GM23338 (cell line): ENCODE data around the gene ZC3H14. TPM values are rescaled to one million over a fixed set of nuclear protein-coding genes. Genes with fewer than 3 reads are reported as not detected.

Source experiments
- ATAC-seq: fragments of 200-7000 bp; cut with Tn5 transposase; 3 replicates; pipeline ENCODE4 v1.9.1; 2020
- DNase-seq: peaks from one replicate; pipeline ENCODE4 v3.0.0-alpha.2; 2015; ENCODE audit warnings: low spot score
- H2AFZ ChIP-seq: fragments of 200-600 bp; sonication (generic); 2 replicates; pipeline ENCODE4 v1.8.0; 2016; ENCODE audit warnings: antibody characterized with exemption, mild to moderate bottlenecking, moderate library complexity
- H3F3A ChIP-seq: fragments of 200-600 bp; sonication (generic); replicated peaks from 2 replicates; pipeline ENCODE4 v1.8.0; 2017; ENCODE audit warnings: antibody characterized with exemption, mixed run types, low read depth
- H3K27ac ChIP-seq: fragments of 200-600 bp; sonication (generic); 2 replicates; pipeline ENCODE4 v1.6.1; 2016; ENCODE audit warnings: low read depth
- H3K27me3 ChIP-seq: fragments of 200-600 bp; sonication (generic); 2 replicates; pipeline ENCODE4 v1.8.0; 2016; ENCODE audit warnings: mild to moderate bottlenecking, mixed run types, moderate library complexity; ENCODE audit not compliant: insufficient read depth
- H3K36me3 ChIP-seq: fragments of 200-600 bp; sonication (generic); 2 replicates; pipeline ENCODE4 v1.8.0; 2016; ENCODE audit warnings: mild to moderate bottlenecking; ENCODE audit not compliant: insufficient read depth
- H3K4me1 ChIP-seq: fragments of 200-600 bp; sonication (generic); 2 replicates; pipeline ENCODE4 v1.8.0; 2016; ENCODE audit warnings: mild to moderate bottlenecking, moderate library complexity; ENCODE audit not compliant: insufficient read depth
- H3K4me2 ChIP-seq: fragments of 200-600 bp; sonication (generic); 2 replicates; pipeline ENCODE4 v1.7.1; 2017; ENCODE audit warnings: mixed run types
- H3K4me3 ChIP-seq: fragments of 200-600 bp; sonication (generic); 2 replicates; pipeline ENCODE4 v1.6.1; 2016; ENCODE audit warnings: mixed run types
- H3K79me2 ChIP-seq: fragments of 200-600 bp; sonication (generic); replicated peaks from 2 replicates; pipeline ENCODE4 v1.8.0; 2017; ENCODE audit warnings: mild to moderate bottlenecking; ENCODE audit not compliant: insufficient read depth
- H3K9me2 ChIP-seq: fragments of 200-600 bp; sonication (generic); 2 replicates; pipeline ENCODE4 v1.8.0; 2017; ENCODE audit not compliant: insufficient read depth
- H4K20me1 ChIP-seq: fragments of 200-600 bp; sonication (generic); replicated peaks from 2 replicates; pipeline ENCODE4 v1.8.0; 2017; ENCODE audit warnings: mild to moderate bottlenecking; ENCODE audit not compliant: insufficient read depth
- H3K27ac Mint-ChIP-seq: 2 replicates; pipeline ENCODE4 v1.8.0; 2020; ENCODE audit warnings: inconsistent platforms, mild to moderate bottlenecking, moderate library complexity, mixed read lengths
- H3K27me3 Mint-ChIP-seq: 3 replicates; pipeline ENCODE4 v1.8.0; 2022; ENCODE audit warnings: low read depth, mild to moderate bottlenecking, moderate library complexity, mixed read lengths, inconsistent platforms; ENCODE audit not compliant: insufficient read depth, poor library complexity
- H3K36me3 Mint-ChIP-seq: 3 replicates; pipeline ENCODE4 v1.8.0; 2021; ENCODE audit warnings: low read depth, mild to moderate bottlenecking, inconsistent platforms, moderate library complexity, mixed read lengths
- H3K4me1 Mint-ChIP-seq: 3 replicates; pipeline ENCODE4 v1.8.0; 2020; ENCODE audit warnings: mild to moderate bottlenecking, inconsistent platforms, mixed read lengths
- H3K4me3 Mint-ChIP-seq: 3 replicates; pipeline ENCODE4 v1.8.0; 2021; ENCODE audit warnings: moderate library complexity, mild to moderate bottlenecking, inconsistent platforms, mixed read lengths
- H3K9me3 Mint-ChIP-seq: 3 replicates; pipeline ENCODE4 v1.8.0; 2020; ENCODE audit warnings: moderate library complexity, mild to moderate bottlenecking, inconsistent platforms, mixed read lengths
- CREB1 ChIP-seq: fragments of 250-450 bp; sonication (Bioruptor Pico); IDR thresholded peaks from 2 replicates; pipeline ENCODE4 v1.5.0; 2020; ENCODE audit warnings: low read depth, mild to moderate bottlenecking, moderate library complexity
- EZH2 ChIP-seq: fragments of 200-600 bp; sonication (generic); IDR thresholded peaks from one replicate; pipeline ENCODE4 v1.8.0; 2017; ENCODE audit warnings: antibody characterized with exemption, mild to moderate bottlenecking, low read depth; ENCODE audit not compliant: unreplicated experiment
- EZH2phosphoT487 ChIP-seq: fragments of 200-600 bp; sonication (generic); IDR thresholded peaks from one replicate; pipeline ENCODE4 v1.8.1; 2018; ENCODE audit warnings: antibody characterized with exemption; ENCODE audit not compliant: unreplicated experiment
- JUNB ChIP-seq: IDR thresholded peaks from one replicate; pipeline ENCODE4 v1.6.1; 2016; ENCODE audit warnings: antibody characterized with exemption; ENCODE audit not compliant: unreplicated experiment
- NANOG ChIP-seq: IDR thresholded peaks from 2 replicates; pipeline ENCODE4 v1.6.1; 2016; ENCODE audit warnings: antibody characterized with exemption, borderline replicate concordance
- POLR2AphosphoS5 ChIP-seq: IDR thresholded peaks from 2 replicates; pipeline ENCODE4 v1.6.1; 2016; ENCODE audit warnings: antibody characterized with exemption, low read depth
- STAT1 ChIP-seq: IDR thresholded peaks from one replicate; pipeline ENCODE4 v1.6.1; 2016; ENCODE audit warnings: antibody characterized with exemption; ENCODE audit not compliant: unreplicated experiment
- ZNF114 ChIP-seq: fragments of 250-450 bp; sonication (Bioruptor Pico); IDR thresholded peaks from 2 replicates; pipeline ENCODE4 v1.5.0; 2020; ENCODE audit warnings: mild to moderate bottlenecking, moderate library complexity
- ZNF331 ChIP-seq: fragments of 250-450 bp; sonication (Bioruptor Pico); IDR thresholded peaks from 2 replicates; pipeline ENCODE4 v1.5.0; 2020; ENCODE audit warnings: low read depth, mild to moderate bottlenecking, moderate library complexity
- polyA plus RNA-seq: library from polyadenylated mRNA; unstranded; fragments of >200 nt; fragmentation: Nextera tagmentation; extraction: Ambion mirVana; gene quantifications from 2 replicates; pipeline ENCODE4 v1.2.1, GENCODE V29; 2016
- total RNA-seq: library from RNA; depleted of rRNA; stranded (reverse); fragments of >200 nt; shearing (Covaris generic); gene quantifications from 2 replicates; pipeline ENCODE4 v1.2.3, GENCODE V29; 2014
- TF ChIP-seq, protein P1 (sequence below), 2 experiments: fragments of 200-600 bp in 1 of 2; sonication (generic) in 1 of 2; conservative IDR thresholded peaks; 2 replicates each; pipeline versions ENCODE4 v1.5.1 to v1.6.1; 2016 to 2017; ENCODE audit warnings: antibody characterized with exemption in 2 of 2, low read depth in 2 of 2, mild to moderate bottlenecking in 2 of 2, moderate library complexity in 1 of 2
- TF ChIP-seq, protein P2 (sequence below): fragments of 250-450 bp; sonication (Bioruptor Pico); IDR thresholded peaks from 2 replicates; pipeline ENCODE4 v1.5.0; 2020; ENCODE audit warnings: mild to moderate bottlenecking, moderate library complexity
- TF ChIP-seq, protein P3 (sequence below): IDR thresholded peaks from 2 replicates; pipeline ENCODE4 v1.6.1; 2016; ENCODE audit warnings: antibody characterized with exemption
- TF ChIP-seq, protein P4 (sequence below): IDR thresholded peaks from one replicate; pipeline ENCODE4 v1.6.1; 2018; ENCODE audit warnings: antibody characterized with exemption; ENCODE audit not compliant: unreplicated experiment

ZC3H14 gene
- total and polyA plus RNA-seq, 2 experiments from 2014 or later: 63.2 to 87.9 TPM

DNA sequence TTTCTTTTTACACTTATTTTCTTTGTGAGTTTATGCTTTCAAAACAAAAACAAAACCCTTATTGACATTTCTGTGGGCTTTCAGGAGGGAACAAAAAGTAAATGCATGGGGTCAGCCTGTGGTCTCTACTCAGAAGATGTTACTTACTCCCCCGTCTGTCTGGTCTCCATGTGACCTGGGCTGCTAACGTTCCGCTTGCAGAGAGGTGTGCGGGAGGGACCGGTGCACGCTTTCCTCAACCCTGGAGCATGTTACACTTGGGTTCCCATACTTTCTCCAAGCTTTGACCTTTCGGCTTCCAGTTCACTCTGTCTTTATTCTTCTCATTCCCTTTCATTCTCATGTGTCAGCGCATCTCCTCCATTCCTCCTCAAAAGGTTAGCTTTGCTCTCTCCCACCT, 36.5 kb downstream of the ZC3H14 start:
- no peaks in the 10 kb centered on the region for H3K4me1 ChIP-seq
- TF ChIP-seq, protein P1, sequence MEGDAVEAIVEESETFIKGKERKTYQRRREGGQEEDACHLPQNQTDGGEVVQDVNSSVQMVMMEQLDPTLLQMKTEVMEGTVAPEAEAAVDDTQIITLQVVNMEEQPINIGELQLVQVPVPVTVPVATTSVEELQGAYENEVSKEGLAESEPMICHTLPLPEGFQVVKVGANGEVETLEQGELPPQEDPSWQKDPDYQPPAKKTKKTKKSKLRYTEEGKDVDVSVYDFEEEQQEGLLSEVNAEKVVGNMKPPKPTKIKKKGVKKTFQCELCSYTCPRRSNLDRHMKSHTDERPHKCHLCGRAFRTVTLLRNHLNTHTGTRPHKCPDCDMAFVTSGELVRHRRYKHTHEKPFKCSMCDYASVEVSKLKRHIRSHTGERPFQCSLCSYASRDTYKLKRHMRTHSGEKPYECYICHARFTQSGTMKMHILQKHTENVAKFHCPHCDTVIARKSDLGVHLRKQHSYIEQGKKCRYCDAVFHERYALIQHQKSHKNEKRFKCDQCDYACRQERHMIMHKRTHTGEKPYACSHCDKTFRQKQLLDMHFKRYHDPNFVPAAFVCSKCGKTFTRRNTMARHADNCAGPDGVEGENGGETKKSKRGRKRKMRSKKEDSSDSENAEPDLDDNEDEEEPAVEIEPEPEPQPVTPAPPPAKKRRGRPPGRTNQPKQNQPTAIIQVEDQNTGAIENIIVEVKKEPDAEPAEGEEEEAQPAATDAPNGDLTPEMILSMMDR (conservative IDR thresholded peaks at IDR 0.05; ENCODE audit: low read depth in 2 of 2): no peak
- TF ChIP-seq JUNB: no peak
- TF ChIP-seq, protein P2, sequence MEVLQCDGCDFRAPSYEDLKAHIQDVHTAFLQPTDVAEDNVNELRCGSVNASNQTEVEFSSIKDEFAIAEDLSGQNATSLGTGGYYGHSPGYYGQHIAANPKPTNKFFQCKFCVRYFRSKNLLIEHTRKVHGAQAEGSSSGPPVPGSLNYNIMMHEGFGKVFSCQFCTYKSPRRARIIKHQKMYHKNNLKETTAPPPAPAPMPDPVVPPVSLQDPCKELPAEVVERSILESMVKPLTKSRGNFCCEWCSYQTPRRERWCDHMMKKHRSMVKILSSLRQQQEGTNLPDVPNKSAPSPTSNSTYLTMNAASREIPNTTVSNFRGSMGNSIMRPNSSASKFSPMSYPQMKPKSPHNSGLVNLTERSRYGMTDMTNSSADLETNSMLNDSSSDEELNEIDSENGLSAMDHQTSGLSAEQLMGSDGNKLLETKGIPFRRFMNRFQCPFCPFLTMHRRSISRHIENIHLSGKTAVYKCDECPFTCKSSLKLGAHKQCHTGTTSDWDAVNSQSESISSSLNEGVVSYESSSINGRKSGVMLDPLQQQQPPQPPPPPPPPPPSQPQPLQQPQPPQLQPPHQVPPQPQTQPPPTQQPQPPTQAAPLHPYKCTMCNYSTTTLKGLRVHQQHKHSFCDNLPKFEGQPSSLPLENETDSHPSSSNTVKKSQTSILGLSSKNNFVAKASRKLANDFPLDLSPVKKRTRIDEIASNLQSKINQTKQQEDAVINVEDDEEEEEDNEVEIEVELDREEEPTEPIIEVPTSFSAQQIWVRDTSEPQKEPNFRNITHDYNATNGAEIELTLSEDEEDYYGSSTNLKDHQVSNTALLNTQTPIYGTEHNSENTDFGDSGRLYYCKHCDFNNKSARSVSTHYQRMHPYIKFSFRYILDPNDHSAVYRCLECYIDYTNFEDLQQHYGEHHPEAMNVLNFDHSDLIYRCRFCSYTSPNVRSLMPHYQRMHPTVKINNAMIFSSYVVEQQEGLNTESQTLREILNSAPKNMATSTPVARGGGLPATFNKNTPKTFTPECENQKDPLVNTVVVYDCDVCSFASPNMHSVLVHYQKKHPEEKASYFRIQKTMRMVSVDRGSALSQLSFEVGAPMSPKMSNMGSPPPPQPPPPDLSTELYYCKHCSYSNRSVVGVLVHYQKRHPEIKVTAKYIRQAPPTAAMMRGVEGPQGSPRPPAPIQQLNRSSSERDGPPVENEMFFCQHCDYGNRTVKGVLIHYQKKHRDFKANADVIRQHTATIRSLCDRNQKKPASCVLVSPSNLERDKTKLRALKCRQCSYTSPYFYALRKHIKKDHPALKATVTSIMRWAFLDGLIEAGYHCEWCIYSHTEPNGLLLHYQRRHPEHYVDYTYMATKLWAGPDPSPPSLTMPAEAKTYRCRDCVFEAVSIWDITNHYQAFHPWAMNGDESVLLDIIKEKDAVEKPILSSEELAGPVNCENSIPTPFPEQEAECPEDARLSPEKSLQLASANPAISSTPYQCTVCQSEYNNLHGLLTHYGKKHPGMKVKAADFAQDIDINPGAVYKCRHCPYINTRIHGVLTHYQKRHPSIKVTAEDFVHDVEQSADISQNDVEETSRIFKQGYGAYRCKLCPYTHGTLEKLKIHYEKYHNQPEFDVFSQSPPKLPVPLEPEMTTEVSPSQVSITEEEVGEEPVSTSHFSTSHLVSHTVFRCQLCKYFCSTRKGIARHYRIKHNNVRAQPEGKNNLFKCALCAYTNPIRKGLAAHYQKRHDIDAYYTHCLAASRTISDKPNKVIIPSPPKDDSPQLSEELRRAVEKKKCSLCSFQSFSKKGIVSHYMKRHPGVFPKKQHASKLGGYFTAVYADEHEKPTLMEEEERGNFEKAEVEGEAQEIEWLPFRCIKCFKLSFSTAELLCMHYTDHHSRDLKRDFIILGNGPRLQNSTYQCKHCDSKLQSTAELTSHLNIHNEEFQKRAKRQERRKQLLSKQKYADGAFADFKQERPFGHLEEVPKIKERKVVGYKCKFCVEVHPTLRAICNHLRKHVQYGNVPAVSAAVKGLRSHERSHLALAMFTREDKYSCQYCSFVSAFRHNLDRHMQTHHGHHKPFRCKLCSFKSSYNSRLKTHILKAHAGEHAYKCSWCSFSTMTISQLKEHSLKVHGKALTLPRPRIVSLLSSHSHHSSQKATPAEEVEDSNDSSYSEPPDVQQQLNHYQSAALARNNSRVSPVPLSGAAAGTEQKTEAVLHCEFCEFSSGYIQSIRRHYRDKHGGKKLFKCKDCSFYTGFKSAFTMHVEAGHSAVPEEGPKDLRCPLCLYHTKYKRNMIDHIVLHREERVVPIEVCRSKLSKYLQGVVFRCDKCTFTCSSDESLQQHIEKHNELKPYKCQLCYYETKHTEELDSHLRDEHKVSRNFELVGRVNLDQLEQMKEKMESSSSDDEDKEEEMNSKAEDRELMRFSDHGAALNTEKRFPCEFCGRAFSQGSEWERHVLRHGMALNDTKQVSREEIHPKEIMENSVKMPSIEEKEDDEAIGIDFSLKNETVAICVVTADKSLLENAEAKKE (CRISPR knock-in tag): no peak
- no peak for TF ChIP-seq CREB1 (CRISPR knock-in tag)
- TF ChIP-seq STAT1: no peak
- TF ChIP-seq POLR2AphosphoS5: no peak
- TF ChIP-seq NANOG: no peak
- no peak for TF ChIP-seq EZH2phosphoT487
- TF ChIP-seq ZNF114: no peak
- TF ChIP-seq, protein P3, sequence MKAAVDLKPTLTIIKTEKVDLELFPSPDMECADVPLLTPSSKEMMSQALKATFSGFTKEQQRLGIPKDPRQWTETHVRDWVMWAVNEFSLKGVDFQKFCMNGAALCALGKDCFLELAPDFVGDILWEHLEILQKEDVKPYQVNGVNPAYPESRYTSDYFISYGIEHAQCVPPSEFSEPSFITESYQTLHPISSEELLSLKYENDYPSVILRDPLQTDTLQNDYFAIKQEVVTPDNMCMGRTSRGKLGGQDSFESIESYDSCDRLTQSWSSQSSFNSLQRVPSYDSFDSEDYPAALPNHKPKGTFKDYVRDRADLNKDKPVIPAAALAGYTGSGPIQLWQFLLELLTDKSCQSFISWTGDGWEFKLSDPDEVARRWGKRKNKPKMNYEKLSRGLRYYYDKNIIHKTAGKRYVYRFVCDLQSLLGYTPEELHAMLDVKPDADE: no peak
- TF ChIP-seq EZH2: no peak
- TF ChIP-seq, protein P4, sequence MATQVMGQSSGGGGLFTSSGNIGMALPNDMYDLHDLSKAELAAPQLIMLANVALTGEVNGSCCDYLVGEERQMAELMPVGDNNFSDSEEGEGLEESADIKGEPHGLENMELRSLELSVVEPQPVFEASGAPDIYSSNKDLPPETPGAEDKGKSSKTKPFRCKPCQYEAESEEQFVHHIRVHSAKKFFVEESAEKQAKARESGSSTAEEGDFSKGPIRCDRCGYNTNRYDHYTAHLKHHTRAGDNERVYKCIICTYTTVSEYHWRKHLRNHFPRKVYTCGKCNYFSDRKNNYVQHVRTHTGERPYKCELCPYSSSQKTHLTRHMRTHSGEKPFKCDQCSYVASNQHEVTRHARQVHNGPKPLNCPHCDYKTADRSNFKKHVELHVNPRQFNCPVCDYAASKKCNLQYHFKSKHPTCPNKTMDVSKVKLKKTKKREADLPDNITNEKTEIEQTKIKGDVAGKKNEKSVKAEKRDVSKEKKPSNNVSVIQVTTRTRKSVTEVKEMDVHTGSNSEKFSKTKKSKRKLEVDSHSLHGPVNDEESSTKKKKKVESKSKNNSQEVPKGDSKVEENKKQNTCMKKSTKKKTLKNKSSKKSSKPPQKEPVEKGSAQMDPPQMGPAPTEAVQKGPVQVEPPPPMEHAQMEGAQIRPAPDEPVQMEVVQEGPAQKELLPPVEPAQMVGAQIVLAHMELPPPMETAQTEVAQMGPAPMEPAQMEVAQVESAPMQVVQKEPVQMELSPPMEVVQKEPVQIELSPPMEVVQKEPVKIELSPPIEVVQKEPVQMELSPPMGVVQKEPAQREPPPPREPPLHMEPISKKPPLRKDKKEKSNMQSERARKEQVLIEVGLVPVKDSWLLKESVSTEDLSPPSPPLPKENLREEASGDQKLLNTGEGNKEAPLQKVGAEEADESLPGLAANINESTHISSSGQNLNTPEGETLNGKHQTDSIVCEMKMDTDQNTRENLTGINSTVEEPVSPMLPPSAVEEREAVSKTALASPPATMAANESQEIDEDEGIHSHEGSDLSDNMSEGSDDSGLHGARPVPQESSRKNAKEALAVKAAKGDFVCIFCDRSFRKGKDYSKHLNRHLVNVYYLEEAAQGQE: no peak
- no peak for TF ChIP-seq ZNF331
- peaks cover 6% of the 10 kb centered on the region; the same call in 2 of the 3 replicates for H3K4me1 Mint-ChIP-seq
- H2AFZ ChIP-seq: no peak overlapping the region
- 0 out of 2 replicates have a peak, but pooled peaks cover 5% of the 10 kb centered on the region for H3K79me2 ChIP-seq
- H3K4me3 ChIP-seq: no peak overlapping the region
- no peak overlapping the region for H3K4me3 Mint-ChIP-seq
- no peak for DNase-seq
- H3K36me3 ChIP-seq: peaks cover 36% of the 10 kb centered on the region
- no peaks in the 10 kb centered on the region for H3K9me2 ChIP-seq
- ATAC-seq: no peak
- H4K20me1 ChIP-seq: no peaks in the 10 kb centered on the region; the same call in 1 of the 2 replicates
- H3K27me3 Mint-ChIP-seq: peaks cover 2% of the 10 kb centered on the region
- no peaks in the 10 kb centered on the region for H3K27me3 ChIP-seq
- H3K4me2 ChIP-seq: no peak overlapping the region
- 0 out of 2 replicates have a peak overlapping the region, but pooled peaks have one; percentile 9 for H3K27ac Mint-ChIP-seq
- no peaks in the 10 kb centered on the region for H3K9me3 Mint-ChIP-seq
- no peaks in the 10 kb centered on the region for H3F3A ChIP-seq
- H3K27ac ChIP-seq: 0 out of 2 replicates have a peak overlapping the region, but pooled peaks have one; percentile 39
- H3K36me3 Mint-ChIP-seq: peaks cover 72% of the 10 kb centered on the region
